GM19324 (cell line): ENCODE data around the gene PPP6R2.

Source experiments
- ATAC-seq: cut with Tn5 transposase; IDR thresholded peaks from one replicate; pipeline ENCODE4 v1.9.1; 2021; ENCODE audit warnings: mild to moderate bottlenecking, moderate library complexity; ENCODE audit not compliant: unreplicated experiment, low FRiP score

The PPP6R2 gene, protein sequence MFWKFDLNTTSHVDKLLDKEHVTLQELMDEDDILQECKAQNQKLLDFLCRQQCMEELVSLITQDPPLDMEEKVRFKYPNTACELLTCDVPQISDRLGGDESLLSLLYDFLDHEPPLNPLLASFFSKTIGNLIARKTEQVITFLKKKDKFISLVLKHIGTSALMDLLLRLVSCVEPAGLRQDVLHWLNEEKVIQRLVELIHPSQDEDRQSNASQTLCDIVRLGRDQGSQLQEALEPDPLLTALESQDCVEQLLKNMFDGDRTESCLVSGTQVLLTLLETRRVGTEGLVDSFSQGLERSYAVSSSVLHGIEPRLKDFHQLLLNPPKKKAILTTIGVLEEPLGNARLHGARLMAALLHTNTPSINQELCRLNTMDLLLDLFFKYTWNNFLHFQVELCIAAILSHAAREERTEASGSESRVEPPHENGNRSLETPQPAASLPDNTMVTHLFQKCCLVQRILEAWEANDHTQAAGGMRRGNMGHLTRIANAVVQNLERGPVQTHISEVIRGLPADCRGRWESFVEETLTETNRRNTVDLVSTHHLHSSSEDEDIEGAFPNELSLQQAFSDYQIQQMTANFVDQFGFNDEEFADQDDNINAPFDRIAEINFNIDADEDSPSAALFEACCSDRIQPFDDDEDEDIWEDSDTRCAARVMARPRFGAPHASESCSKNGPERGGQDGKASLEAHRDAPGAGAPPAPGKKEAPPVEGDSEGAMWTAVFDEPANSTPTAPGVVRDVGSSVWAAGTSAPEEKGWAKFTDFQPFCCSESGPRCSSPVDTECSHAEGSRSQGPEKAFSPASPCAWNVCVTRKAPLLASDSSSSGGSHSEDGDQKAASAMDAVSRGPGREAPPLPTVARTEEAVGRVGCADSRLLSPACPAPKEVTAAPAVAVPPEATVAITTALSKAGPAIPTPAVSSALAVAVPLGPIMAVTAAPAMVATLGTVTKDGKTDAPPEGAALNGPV

GRCh38 chr22:50342651-50343540 lies at the start of gene PPP6R2:
Gene PPP6R2, plus strand, starts transcription at chr22:50343327. Its CDS starts 50,582 bp downstream, at chr22:50393909.
- ATAC-seq: peak; percentile 86

DNA sequence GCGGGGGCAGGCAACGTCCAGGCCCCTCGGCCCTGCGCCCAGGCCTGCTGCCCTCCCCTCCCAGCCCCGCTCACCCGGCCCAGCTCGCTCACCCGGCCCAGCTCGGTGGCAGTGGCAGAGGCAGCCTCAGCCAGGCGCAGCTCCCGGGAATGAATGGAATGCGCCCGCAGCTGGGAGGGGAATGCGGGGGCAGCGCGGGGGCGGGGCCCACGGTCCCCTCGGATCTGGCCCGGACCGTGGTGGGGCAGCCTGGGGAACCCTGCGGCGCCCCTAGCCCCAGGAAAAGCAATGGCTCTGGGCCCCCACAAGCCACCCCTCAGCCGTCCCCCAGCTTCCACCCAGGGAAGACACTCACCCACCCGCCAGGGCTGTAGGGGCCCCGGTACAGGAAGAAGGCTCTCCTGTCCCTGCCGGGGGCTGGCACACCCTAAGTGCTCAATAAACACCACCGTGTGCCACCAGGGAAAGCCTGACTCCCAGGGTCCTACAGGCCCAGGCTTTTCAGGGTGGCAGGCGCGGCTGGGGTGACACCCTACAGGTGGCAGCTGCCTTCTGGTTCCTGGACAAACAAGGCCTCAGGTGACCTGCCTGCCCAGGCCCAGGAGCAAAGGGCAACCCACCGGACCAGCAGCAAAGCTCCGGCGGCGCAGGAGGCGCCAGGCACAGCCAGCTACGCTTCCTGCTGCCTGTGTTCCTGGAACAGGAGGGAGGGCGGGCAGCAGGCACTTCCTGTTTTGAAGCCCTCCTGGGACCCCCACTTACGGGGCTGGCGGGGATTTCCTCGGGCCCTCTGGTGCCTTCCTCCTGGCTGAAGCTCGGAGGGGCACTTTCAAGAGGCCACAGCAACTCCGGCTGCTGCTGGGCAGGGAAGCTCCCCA lies 49.4 kb upstream of the PPP6R2 start:
- ATAC-seq: no peak

DNA sequence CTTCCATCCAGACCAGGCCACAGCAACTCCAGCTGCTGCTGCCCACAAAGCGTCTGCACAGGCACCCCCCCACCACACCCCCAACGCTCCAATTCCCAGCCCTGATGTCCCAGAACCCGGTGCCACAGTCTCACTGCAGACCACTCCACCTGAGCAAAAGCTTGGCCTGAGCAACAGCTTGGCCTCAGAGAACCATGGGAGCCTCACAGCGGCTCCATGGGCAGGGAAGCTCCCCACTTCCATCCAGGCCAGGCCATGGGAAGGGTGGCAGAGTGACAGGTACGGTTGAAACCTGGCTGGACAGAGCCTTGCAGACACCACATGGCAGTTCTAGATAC lies 48.8 kb upstream of the PPP6R2 start:
- no peak for ATAC-seq

DNA sequence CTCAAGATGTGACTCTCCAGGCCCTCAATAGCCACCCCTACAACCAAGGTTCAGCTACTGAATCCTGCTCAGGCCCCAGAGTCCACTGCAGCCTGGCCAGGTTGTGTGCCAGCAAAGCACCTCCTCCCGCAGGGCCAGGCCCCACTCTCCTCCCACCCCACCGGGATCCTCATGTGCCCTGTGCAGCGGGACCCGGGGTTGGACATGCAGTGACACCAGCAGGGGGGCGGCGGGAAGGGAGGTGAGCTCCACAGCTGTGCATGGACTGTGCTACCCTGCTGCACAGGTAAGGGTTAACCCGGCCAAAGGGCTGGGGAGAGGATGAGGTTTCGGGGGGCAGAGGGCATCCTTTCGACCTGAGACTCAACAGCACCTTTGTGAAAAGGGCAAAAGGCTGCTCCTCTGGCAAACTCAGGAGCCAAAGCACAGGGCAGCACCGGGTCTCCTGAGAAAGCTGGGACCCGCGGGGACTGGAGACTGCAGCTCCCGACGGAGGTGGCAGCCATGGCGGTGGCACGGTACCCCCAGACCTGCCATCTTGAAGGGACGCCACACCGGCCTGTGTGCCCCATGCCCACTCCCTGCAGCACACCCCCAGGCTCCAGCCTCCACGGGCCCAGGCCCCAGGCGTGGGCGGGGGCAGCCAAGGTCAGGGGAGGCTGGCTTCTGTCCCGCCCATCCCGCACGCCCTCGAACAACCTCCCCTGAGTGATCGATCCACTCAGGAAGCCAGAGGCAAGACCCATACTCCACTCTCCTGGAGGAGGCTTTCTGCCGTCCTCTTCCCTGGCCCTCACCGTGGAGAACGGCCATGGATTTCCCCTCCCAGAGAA lies 46.3 kb upstream of the PPP6R2 start:
- no peak for ATAC-seq

DNA sequence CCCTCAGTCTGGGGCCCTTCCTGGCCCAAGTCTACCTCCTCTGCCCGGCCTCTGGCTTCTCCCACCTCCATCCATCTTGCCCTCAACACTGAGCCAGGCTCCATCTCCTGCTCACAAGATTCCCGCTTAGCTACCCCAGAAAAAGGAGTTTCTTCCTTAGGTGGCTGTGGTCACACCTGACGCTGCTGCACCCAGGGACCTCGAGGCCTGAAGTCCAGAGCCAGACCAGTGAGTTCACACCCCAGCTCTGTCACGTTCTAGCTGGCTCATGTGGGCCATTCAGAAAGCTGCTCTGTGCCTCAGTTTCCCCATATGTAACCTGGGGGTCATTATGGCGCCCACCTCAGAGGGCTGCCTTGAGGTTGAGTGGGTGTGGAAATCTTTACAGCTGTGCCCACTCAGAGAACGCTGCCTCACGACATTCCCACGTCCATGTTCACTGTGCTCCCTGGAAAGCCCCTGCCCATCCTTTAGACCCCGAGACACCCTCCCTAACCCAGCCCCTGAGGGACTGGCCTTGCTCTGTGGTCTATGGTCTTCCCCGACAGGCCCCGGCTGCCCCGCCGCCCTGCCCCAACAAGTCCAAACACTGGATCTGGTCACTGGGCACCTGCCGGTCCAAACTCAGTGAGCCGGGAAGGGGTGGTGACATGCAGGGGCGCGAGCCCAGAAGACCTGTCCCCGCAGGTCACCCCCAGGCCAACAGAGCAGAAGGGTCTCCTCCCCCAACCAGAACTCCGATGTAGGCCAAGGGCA lies 45.4 kb upstream of the PPP6R2 start:
- no peak for ATAC-seq

DNA sequence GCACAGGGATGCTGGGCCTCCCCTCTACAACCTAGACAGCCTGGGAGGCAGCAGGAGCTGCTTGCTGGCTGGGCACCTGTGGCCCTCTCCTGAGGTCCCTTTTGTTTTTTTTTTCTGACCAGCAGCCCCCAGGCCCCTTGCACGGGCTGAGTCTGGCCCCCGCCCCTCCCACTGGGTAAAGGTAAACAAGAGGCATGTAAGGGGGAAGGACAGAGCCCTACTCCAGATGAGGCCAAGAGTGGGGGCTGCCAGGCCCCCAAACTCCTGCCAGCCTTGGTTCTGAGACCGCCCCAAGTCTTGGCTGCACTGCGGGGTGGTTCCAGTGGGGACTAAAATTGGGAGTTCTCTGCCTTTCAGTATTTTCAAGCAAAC lies 44.9 kb upstream of the PPP6R2 start:
- ATAC-seq: no peak

GRCh38 chr22:50298937-50299784 lies 44.0 kb upstream of the PPP6R2 start:
- ATAC-seq: no peak

GRCh38 chr22:50299785-50300619 lies 43.1 kb upstream of the PPP6R2 start:
- ATAC-seq: no peak

GRCh38 chr22:50300620-50301257 lies 42.4 kb upstream of the PPP6R2 start:
- no peak for ATAC-seq

DNA sequence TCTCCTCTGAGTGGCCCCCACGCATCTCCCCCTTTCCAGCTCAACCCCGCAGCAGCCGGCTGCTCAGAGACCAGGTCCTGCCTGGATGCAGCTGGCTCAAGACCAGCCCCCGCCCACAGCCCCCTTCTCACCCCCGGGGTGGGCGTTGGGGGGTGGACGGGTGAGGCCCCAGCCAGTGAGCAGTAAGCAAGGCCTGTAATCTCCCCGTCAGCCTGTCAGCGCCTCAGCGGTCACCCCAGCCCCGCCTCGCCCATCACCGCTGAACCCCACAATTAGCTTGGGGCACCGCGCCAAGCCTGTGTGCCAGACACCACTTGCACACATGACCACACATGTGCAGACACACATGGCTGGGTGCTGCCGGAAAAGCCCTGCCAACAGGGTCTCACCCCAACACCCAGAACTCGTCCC lies 41.5 kb upstream of the PPP6R2 start:
- no peak for ATAC-seq

DNA sequence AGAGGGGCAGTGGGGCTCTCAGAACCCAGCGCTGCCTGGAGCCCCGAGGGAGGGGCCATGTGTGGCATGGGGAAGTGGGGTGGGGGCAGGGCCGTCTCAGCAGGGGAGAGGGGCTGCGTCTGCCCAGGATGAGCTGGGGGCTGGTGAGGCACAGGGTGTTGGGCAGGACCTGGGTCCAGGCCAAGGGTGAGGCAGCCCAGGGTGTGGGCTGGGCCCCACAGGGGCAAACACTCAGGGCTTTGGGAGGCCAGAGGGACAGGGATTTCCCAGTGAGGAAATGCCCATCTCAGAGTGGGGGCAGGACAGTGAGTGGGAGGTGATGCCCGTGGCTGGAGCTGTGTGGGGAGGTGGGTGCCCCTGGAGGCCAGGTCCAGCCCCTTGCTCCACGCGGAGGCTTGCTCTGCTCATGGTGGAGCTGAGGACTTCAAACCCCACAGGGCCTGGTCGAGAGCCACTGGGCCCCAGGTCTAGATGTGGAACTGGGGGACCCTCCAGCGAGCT lies 41.0 kb upstream of the PPP6R2 start:
- no peak for ATAC-seq

GRCh38 chr22:50302564-50302963 lies 40.6 kb upstream of the PPP6R2 start:
- no peak for ATAC-seq

DNA sequence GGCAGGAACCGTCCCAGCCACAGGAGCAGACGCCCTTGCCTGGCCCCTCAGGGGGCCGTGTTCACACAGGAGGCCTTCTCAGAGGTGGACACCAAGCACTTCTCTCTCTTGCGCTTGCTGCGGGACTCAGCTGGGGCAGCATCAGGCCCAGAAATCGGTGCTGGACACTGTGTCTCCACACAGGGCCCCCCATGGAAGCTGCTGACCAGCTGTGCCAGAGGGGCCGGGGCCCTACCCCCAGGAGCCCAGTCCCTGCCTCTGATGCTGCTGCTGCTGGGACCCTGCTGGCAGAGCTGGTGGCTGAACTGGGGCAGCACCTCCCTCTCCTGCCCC lies 39.6 kb upstream of the PPP6R2 start:
- no peak for ATAC-seq

- ATAC-seq: no peak
These were observed 39.1 kb upstream of the PPP6R2 start for GRCh38 chr22:50303848-50304527.
